ENCODE measurements around the gene MLLT1.

- TF ChIP-seq CTCF (conservative IDR thresholded peaks at IDR 0.05) (no peak), EZH2 (IDR thresholded peaks at IDR 0.05; ENCODE audit: low read depth) (no peak)
Observed at GRCh38 chr19:6248341-6248740, 31.4 kb downstream of the MLLT1 start.
